Sigmoid colon (tissue), 4 donors: ENCODE measurements around the gene SOCS6.

Experiments
- CTCF ChIP-seq, 4 experiments: fragments of 450-650 bp in 3 of 4; fragments of 200-600 bp in 1 of 4; IDR thresholded peaks; one replicate each; pipeline ENCODE4 v1.5.1; 2016 to 2019; ENCODE audit warnings: antibody characterized with exemption in 4 of 4, mild to moderate bottlenecking in 3 of 4, moderate library complexity in 2 of 4
- POLR2A ChIP-seq, 2 donors: fragments of 450-650 bp; IDR thresholded peaks; one replicate each; pipeline ENCODE4 v1.6.1; 2016; ENCODE audit warnings: antibody characterized with exemption in 2 of 2, mild to moderate bottlenecking in 2 of 2, moderate library complexity in 2 of 2
- POLR2AphosphoS5 ChIP-seq, 4 donors: sonication (generic); formaldehyde crosslinking; IDR thresholded peaks; one replicate each; pipeline ENCODE4 v1.6.1; 2017; ENCODE audit warnings: antibody characterized with exemption in 4 of 4

DNA sequence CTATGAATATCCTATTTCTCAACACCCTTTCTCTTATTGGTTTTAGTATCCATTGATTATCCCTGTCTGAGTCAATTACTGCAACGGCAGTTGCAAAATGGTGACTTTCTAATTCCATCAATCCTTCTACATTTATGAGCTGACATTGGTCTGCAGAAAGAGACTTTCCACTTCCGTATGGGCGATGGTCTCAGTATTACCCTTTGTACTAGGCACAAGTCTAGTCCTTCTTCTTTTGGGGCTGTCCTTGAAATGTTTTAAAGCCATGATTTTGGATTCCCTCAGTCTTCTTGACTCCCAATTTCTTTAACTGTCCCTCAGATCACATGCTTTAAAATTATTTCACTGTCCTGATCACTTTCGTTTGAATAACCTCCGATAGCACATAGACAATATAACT, 32.7 kb upstream of the SOCS6 start:
- TF ChIP-seq CTCF (IDR thresholded peaks at IDR 0.05): no peak
- no peak for TF ChIP-seq POLR2A (IDR thresholded peaks at IDR 0.05)
- no peak for TF ChIP-seq POLR2AphosphoS5 (IDR thresholded peaks at IDR 0.05)
